WTC11 (cell line): ENCODE data around the gene TBCCD1.

ENCODE experiments used
- ATF1 ChIP-seq: sonication (generic); formaldehyde crosslinking; IDR thresholded peaks from 2 replicates; pipeline ENCODE4 v1.8.1; 2023; ENCODE audit warnings: mild to moderate bottlenecking, moderate library complexity, missing genetic modification reagents
- ATF3 ChIP-seq: sonication (generic); formaldehyde crosslinking; conservative IDR thresholded peaks from 2 replicates; pipeline ENCODE4 v1.8.1; 2022; ENCODE audit warnings: mild to moderate bottlenecking, missing genetic modification reagents
- CTCF ChIP-seq: fragments of 200-600 bp; IDR thresholded peaks from 2 replicates; pipeline ENCODE4 v1.8.0; 2022; ENCODE audit warnings: antibody characterized with exemption
- HMGXB4 ChIP-seq: sonication (generic); formaldehyde crosslinking; IDR thresholded peaks from 2 replicates; pipeline ENCODE4 v1.8.1; 2023; ENCODE audit warnings: mild to moderate bottlenecking, moderate library complexity, missing genetic modification reagents
- NR3C1 ChIP-seq: sonication (generic); formaldehyde crosslinking; conservative IDR thresholded peaks from 2 replicates; pipeline ENCODE4 v1.8.1; 2023; ENCODE audit warnings: low read depth, mild to moderate bottlenecking, missing genetic modification reagents
- USF1 ChIP-seq: sonication (generic); formaldehyde crosslinking; IDR thresholded peaks from 2 replicates; pipeline ENCODE4 v1.8.0; 2022; ENCODE audit warnings: mild to moderate bottlenecking, missing genetic modification reagents
- ZNF423 ChIP-seq: fragments of 250-450 bp; sonication (Bioruptor Pico); IDR thresholded peaks from 2 replicates; pipeline ENCODE4 v2.1.2; 2022; ENCODE audit warnings: mild to moderate bottlenecking, moderate library complexity

- no peak for TF ChIP-seq HMGXB4 (CRISPR knock-in tag)
- no peak for TF ChIP-seq CTCF
- no peak for TF ChIP-seq NR3C1 (CRISPR knock-in tag)
- TF ChIP-seq ATF3 (CRISPR knock-in tag): no peak
- no peak for TF ChIP-seq ZNF423 (CRISPR knock-in tag)
- no peak for TF ChIP-seq ATF1
- TF ChIP-seq USF1 (CRISPR knock-in tag): no peak
Measured at GRCh38 chr3:186605561-186606545, 38.7 kb upstream of the TBCCD1 start.
